Measurements from ENCODE around the gene TNS2.
"Not testable (repeated sequence)": the region's sequence is repeated elsewhere in the genome, so short reads cannot be mapped to it uniquely, and the experiment has no call there.

The TNS2 gene

GRCh38 chr12:53070877-53071492 lies 21.1 kb downstream of the TNS2 start:
- DNase-seq, result no peak

DNA sequence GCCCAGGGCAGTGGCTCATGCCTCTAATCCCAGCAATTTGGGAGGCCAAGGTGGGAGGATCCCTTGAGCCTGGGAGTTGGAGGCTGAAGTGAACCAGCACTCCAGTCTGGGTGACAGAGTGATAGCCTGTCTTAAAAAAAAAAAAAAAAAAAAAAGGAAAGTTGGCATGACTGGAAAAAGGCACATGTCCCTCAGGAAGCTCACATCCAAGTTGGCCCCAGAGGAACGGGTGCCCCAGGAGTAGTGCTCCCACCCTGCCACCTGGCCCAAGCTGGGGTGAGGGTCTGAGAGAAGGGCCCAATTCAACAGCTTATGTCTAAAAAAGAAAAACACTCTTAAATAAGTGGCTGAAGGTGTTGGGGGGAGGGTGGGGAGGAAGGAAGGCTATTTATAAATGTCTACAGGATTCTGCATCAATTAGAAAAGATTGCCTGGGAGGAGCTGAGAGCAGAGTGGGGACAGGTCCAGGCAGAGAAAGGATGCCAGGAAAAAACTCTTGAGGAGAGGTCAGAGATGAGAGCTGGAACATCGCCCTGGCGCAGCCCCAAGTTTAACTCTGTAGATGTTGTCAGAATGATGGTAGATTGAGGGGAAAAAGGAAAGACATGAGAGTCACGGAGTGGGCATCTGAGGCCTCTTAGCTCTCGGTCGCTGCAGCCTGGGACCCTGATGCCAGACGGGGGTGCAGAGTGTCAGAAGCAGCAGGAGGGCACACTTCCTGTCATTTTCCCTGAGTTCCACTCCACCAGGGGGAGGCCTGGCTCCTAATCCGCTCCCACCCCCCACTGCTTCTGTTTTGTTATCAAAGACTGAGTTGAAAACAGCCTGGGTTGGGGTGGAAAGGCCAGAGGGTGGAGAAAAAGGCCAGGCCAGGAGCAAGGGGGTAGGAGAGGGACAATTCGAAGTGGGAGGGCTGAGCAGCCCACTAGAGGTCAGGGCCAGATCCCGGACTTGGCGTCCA lies 22.0 kb downstream of the TNS2 start:
- DNase-seq, result no peak

DNA sequence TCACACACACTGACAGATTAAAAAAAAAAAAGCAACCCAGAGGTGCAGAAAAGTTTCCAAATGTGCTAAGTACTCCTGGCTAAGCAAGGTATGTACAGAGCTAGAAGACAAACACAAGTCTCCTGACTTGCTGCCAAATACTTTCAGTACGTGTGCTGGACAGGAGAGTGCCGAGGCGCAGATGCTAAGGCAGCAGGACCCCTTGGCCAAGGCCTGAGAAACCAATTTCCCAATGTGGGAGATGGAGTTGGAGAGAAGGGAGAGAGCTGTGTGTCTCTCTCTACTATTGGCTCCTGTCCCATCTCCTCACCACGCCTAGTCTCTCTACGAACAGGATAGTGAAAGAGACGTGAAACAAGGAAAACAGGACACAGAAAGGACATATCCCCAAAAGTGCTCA lies 24.0 kb downstream of the TNS2 start:
- no peak for DNase-seq

DNA sequence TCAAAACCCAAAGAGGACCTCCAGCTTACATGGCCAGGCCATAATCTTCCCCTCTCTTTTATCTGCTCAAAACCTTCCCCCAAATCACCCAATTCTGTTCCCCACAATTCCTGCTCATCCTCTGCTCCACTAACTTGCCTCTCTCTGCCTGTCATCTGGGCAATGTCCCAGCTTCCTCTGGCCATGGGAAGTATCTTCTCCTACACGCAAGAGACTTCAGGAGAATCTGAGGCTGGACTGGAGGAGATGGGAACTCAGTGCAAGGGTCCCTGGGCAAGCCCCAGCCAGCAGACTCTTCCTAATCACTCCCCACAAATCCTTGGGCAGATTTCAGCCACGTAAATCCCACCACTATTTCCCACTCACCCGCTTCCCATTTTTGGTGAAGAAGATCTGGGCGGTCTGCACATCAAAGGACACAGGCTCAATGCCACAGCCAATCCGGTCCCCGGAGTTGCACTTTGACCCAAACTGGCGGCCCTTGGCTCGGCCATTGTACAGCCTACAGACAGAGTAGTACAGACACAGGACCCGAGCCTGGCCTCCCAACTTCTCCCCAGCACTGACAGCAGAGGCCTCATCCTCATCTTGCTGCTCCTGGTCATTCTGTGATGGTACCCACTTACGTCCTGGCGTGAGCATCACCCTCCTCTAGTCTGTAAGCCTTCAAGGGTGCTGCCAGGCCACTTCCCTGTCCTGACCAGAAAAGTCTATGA lies 24.6 kb downstream of the TNS2 start:
- no peak for DNase-seq

DNA sequence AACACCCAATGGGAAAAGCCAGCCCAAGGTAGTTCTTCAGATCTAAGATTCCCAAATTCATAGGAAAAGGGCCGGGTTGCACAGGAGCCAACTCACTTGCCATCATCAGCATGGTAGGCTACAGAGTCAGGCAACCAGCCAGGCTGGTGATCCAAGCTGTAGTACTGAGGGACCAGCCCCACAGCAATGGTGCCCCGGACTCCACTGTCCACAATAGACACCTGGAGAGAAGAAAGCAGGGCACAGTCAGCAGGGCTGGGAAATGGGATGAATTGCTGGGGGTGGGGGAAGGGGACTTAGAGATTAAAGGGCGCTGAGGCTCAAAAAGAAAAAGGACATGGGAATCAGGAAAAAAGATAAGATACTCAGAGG lies 25.1 kb downstream of the TNS2 start:
- no peak for DNase-seq

DNA sequence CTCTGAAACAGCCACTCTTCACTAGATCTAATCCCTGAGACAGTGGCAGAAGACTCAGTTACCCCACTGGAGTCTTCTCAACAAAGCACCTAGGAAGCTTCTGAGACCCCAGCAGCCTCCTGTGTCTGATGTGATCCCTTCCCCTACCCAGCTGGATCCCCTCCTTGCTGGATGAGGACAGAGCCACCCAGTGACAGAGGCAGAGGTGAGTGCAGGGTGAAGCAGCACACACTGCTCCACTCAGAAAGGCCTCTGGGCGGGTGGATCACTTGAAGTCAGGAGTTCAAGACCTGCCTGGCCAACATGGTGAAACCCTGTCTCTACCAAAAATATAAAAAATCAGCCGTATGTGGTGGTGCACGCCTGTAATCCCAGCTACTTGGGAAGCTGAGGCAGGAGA lies 26.6 kb downstream of the TNS2 start:
- DNase-seq, result no peak

- DNase-seq, result no peak
Measured at GRCh38 chr12:53077030-53077429, 27.2 kb downstream of the TNS2 start.

- no peak for DNase-seq
Measured at GRCh38 chr12:53078425-53079225, 28.8 kb downstream of the TNS2 start.

- peak; percentile 97 to 98 (median 98) for DNase-seq
Measured at GRCh38 chr12:53079226-53080117, 29.6 kb downstream of the TNS2 start, which contains the start of gene SPRYD3. Gene SPRYD3, minus strand, starts transcription at chr12:53079390. Its CDS starts 57 bp downstream, at chr12:53079333.

DNA sequence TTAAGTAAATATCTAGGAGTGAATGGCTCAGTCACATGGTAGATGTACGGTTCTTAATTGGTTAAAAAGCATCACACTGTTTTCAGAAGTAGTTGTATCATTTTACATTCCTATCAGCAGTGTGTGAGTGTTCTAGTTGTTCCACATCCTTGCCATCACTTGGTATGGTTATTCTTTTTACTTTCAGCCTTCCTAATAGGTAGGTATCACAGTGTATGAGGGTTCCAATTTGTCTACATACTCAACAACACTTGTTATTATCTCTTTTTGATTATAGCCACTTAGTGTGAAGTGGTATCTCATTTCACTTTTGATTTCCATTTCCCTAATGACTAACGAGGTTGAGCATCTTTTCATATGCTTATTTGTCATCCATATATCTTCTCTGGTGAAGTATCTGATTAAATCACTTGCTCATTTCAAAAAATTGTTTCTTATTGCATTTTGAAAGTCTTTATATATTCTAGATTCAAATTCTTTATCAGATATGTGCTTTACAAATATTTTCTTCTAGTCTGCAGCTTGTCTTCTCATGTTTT lies 32.8 kb downstream of the TNS2 start:
- peak in 2 of 3 donors; percentile 56 to 76 for DNase-seq

- no peak for DNase-seq
Measured at GRCh38 chr12:53086361-53086760, 36.5 kb downstream of the TNS2 start.

DNA sequence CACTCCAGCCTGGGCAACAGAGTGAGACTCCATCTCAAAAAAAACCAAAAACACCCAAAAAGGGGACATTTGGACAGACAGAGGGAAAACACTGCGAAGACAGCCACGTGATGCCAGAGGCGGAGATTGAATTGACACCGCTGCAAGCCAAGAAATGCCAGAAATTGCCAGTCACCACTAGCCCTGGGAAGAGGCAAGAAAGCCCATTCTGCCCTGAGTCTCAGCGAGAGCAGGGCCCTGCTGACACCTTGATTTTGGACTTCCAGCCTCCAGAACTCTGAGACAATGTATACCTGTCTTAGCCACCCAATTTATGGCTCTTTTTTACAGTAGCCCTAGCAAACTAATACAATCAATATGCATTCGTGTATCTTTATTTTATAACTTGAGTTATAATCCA lies 40.2 kb downstream of the TNS2 start:
- DNase-seq, result no peak

DNA sequence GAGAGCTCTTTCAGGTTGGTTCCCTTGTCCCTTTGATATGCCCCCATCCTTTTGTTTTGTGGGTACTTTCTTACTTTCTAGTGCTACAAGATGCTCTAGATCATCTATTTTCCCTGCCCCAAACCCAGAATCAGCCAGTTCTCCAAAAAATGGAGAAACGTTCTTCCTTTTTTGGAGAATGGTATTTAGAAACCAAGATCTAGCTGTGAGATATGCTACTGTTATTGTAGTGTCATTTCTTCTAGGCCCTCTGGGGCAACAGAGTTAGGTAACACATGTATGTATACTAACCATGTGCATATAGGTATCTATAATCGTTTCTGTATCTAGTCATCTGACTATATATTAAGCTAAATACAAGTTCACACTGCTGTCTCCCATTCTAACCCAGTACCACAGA lies 40.7 kb downstream of the TNS2 start:
- no peak for DNase-seq

GRCh38 chr12:53091756-53092155 lies 41.9 kb downstream of the TNS2 start:
- no peak for DNase-seq

DNA sequence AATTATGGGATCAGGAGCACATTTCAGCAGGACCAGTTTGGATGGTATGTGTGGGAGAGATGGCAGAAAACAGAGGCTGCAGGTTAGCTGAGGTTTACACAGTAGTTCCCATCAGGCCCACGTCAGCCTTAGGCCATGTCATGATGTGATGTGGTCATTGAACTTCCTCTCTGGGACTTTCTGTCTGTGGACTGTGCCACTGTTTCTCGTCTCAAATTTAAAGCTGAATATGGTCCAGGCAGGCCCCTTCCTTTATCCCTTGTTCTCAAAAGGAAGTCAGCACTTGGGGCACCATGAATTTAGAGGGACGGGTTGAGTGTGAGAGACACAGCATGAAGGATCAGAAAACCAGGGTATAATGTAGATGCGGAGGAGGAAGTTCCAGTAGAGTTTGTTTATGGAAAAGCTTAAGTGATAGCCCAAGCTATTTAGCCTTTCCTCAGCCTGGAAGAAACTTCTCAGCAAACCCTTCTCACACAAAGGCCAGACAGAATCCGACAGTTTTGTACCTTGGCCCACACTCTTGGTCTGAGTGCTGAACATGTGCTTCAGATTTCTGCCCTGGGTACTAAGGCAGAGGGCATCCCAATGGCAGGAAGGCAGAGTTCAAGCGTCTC lies 44.0 kb downstream of the TNS2 start:
- peak; percentile 82 to 89 (median 87) for DNase-seq

GRCh38 chr12:53094394-53094787 lies 44.5 kb downstream of the TNS2 start:
- DNase-seq, result no peak

GRCh38 chr12:53094796-53095595 lies 45.1 kb downstream of the TNS2 start:
- DNase-seq, result not testable (repeated sequence)

DNA sequence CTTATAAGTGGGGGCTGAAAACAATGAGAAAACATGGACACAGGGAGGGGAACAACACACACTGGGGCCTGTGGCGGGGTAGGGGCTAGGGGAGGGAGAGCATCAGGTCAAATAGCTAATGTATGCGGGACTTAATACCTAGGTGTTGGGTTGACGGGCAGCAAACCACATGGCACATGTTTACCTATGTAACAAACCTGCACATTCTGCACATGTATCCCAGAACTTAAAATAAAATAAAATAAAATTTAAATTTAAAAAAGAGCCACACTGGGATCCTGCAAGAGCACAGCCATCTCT lies 45.7 kb downstream of the TNS2 start:
- DNase-seq, result not testable (repeated sequence)

GRCh38 chr12:53096089-53096741 lies 46.4 kb downstream of the TNS2 start:
- peak; percentile 73 to 76 (median 75) for DNase-seq

DNA sequence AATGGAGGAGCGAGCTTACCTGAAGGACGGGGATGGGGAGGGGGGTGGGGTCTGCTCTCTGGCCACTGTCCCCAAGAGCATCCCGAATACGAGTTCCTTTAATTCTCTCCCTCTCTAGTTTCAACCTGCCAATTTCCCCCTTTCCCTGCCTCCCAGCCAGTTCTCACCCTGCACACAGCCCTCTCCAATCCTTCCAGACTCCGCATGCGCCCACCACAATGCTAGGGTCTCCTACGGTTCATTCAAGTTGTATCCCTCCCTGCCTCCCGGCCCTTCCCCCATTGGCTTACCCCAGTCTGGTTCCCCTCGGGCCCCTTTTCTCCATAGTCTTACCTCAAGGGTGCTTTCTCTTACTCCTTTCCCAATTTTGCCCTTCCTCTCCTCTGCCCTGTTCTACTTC lies 46.9 kb downstream of the TNS2 start:
- no peak for DNase-seq

Data from suppressor macrophage treated with lipopolysaccharide for 1 hour (primary cell).